ENCODE measurements around the gene HADHA. TPM values are rescaled to one million over a fixed set of nuclear protein-coding genes. Genes with fewer than 3 reads are reported as not detected.
"Not testable (repeated sequence)": the region's sequence is repeated elsewhere in the genome, so short reads cannot be mapped to it uniquely, and the experiment has no call there.

HADHA gene
- total RNA-seq, 8 experiments from 2014 or later = 75.1 to 152 (median 113) TPM

DNA sequence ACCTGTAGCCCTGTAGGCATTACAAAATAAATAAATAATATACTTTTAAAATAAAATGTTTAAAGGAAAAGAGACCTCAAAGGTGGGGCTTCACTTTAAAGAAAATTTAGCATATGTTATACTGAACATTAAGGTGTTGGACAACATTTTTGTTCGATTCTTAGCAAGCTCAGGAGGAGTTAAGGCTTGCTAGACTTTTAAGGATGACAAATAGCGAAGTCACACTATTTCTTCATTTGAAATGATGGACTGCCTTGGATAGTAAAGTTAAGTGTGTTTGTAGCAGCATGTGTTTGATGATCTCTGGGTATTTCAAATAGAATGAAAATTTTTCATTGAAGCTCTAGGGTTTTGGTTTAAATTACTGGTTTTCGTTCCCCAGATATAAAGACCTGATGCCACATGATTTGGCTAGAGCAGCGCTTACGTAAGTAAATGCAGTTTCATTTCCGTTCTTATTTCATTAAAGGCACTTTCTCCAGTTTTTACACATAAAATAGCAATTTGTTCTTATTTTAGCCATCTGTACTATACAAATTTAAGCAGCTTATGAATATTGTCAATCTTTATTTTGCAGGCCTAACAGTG is 25.2 kb upstream of the HADHA start:
- ATAC-seq (replicated peaks in 6 of 8) = no peak
- Histone ChIP-seq H3K4me3 (no peak overlapping the region), H3K27ac (no peak overlapping the region), H3K4me1 (replicated peaks in 1 of 2) (peaks cover 0 to 4% of the 10 kb centered on the region in 2 donors)
- in situ Hi-C loops (cut with MboI; ENCODE audit: low pct_unique_long_range_greater_than_20kb in 2 of 9, low sequenced_read_pairs in 9 of 9, unreplicated experiment in 9 of 9) = no loop called here
- 80 to 100% (median 96%) methylated on average over 2 to 6 of the region's 6 CpGs for WGBS, 10 experiments

- H3K4me3 ChIP-seq; ATAC-seq (replicated peaks in 6 of 8); H3K4me1 ChIP-seq (replicated peaks in 1 of 2); H3K27ac ChIP-seq; in situ Hi-C loops (cut with MboI; ENCODE audit: low pct_unique_long_range_greater_than_20kb in 2 of 9, low sequenced_read_pairs in 9 of 9, unreplicated experiment in 9 of 9): not testable (repeated sequence)
- WGBS, 10 experiments = 83 to 100% (median 94%) methylated on average over 1 to 10 of the region's 12 CpGs; no CpG with 5 or more reads in 2 of the 10 experiments
Observed at GRCh38 chr2:26268670-26269385, 24.4 kb upstream of the HADHA start.

- in situ Hi-C loops (cut with MboI; ENCODE audit: low pct_unique_long_range_greater_than_20kb in 2 of 9, low sequenced_read_pairs in 9 of 9, unreplicated experiment in 9 of 9) = no loop called here
- no peak for ATAC-seq (replicated peaks in 6 of 8)
- Histone ChIP-seq H3K27ac (no peak overlapping the region), H3K4me1 (replicated peaks in 1 of 2) (no peaks in the 10 kb centered on the region), H3K4me3 (no peak overlapping the region)
- WGBS, 10 experiments = 78 to 100% (median 96%) methylated on average over 2 to 4 of the region's 4 CpGs; no CpG with 5 or more reads in 1 of the 10 experiments
Observed at GRCh38 chr2:26268213-26268612, 23.8 kb upstream of the HADHA start.

- H3K27ac ChIP-seq; H3K4me1 ChIP-seq (replicated peaks in 1 of 2); in situ Hi-C loops (cut with MboI; ENCODE audit: low pct_unique_long_range_greater_than_20kb in 2 of 9, low sequenced_read_pairs in 9 of 9, unreplicated experiment in 9 of 9); ATAC-seq (replicated peaks in 6 of 8); H3K4me3 ChIP-seq: not testable (repeated sequence)
- 63 to 100% (median 93%) methylated on average over 1 to 4 of the region's 8 CpGs; no CpG with 5 or more reads in 1 of the 10 experiments for WGBS, 10 experiments
Observed at GRCh38 chr2:26258836-26259235, 14.4 kb upstream of the HADHA start.

DNA sequence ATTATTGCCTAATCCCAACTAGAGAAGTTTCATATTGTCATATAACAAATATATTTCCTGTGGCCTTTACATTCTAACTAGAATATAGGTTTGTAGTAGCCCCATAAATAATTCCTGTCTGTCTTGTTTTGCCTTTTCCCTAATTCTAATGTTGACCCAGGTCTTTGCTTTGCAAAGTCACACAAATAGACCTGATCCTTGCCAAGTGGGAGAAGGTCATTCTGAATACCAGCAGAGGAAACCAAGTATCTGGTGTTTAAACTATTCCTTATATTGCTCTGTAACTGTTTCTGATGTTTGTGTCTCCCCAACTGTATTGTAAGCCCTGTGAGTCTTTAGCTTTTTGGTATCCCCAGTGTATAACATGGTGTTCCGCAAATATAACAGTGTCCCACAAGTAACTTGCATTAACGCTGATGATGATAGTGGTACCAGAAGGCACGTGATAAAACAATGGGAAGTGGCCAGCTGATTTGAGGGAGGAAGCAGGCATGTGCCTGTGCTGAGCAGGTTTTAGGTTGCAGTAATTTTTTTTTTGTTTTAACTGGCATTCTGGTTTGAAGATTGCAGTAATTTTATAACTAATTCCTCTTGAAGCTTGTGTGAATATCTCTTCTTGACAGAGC is 11.4 kb upstream of the HADHA start:
- peak in 1 of 8 experiments; percentile 51 for ATAC-seq (replicated peaks in 6 of 8)
- H3K27ac ChIP-seq = no peak overlapping the region
- WGBS, 10 experiments = 40 to 96% (median 86%) methylated on average over 1 to 3 of the region's 3 CpGs

GRCh38 chr2:26251893-26252292 is 7.5 kb upstream of the HADHA start:
- Histone ChIP-seq H3K4me1 (replicated peaks in 1 of 2) (no peaks in the 10 kb centered on the region), H3K27ac (no peak overlapping the region), H3K4me3 (no peak overlapping the region)
- in situ Hi-C loops (cut with MboI; ENCODE audit: low pct_unique_long_range_greater_than_20kb in 2 of 9, low sequenced_read_pairs in 9 of 9, unreplicated experiment in 9 of 9) = no loop called here
- peak in 1 of 8 experiments; percentile 76 for ATAC-seq (replicated peaks in 6 of 8)
- 52 to 100% (median 79%) methylated on average over 1 to 3 of the region's 3 CpGs; no CpG with 5 or more reads in 4 of the 10 experiments for WGBS, 10 experiments

More for the DNA sequence above, 11.4 kb upstream of the HADHA start:
- no peaks in the 10 kb centered on the region for H3K4me1 ChIP-seq (replicated peaks in 1 of 2)
- in situ Hi-C loops (cut with MboI; ENCODE audit: low pct_unique_long_range_greater_than_20kb in 2 of 9, low sequenced_read_pairs in 9 of 9, unreplicated experiment in 9 of 9) = no loop called here
- H3K4me3 ChIP-seq = no peak overlapping the region

GRCh38 chr2:26249625-26250024 is 5.2 kb upstream of the HADHA start:
- 83 to 100% (median 100%) methylated on average over 1 to 2 of the region's 2 CpGs; no CpG with 5 or more reads in 4 of the 10 experiments for WGBS, 10 experiments
- in situ Hi-C loops (cut with MboI; ENCODE audit: low pct_unique_long_range_greater_than_20kb in 2 of 9, low sequenced_read_pairs in 9 of 9, unreplicated experiment in 9 of 9) = loop anchor here in 1 of 9 experiments (25.0 kb wide), 1 partner anchor 213 kb away; no protein-coding TSS in a partner anchor
- Histone ChIP-seq H3K4me3 (no peak overlapping the region), H3K4me1 (replicated peaks in 1 of 2) (peaks cover 3 to 11% of the 10 kb centered on the region in 2 donors), H3K27ac (no peak overlapping the region)
- no peak for ATAC-seq (replicated peaks in 6 of 8)

- WGBS, 10 experiments = 72 to 100% (median 89%) methylated on average over 1 to 9 of the region's 9 CpGs; no CpG with 5 or more reads in 1 of the 10 experiments
- peak overlapping the region in 1 of 5 donors; percentile 87 for H3K4me3 ChIP-seq
- H3K27ac ChIP-seq = no peak overlapping the region
- in situ Hi-C loops (cut with MboI; ENCODE audit: low pct_unique_long_range_greater_than_20kb in 2 of 9, low sequenced_read_pairs in 9 of 9, unreplicated experiment in 9 of 9) = loop anchor here in 1 of 9 experiments (25.0 kb wide), 1 partner anchor 215 kb away; no protein-coding TSS in a partner anchor
- H3K4me1 ChIP-seq (replicated peaks in 1 of 2) = peaks cover 3 to 14% of the 10 kb centered on the region in 2 donors
- no peak for ATAC-seq (replicated peaks in 6 of 8)
Observed at GRCh38 chr2:26246818-26247217, 2.4 kb upstream of the HADHA start.

DNA sequence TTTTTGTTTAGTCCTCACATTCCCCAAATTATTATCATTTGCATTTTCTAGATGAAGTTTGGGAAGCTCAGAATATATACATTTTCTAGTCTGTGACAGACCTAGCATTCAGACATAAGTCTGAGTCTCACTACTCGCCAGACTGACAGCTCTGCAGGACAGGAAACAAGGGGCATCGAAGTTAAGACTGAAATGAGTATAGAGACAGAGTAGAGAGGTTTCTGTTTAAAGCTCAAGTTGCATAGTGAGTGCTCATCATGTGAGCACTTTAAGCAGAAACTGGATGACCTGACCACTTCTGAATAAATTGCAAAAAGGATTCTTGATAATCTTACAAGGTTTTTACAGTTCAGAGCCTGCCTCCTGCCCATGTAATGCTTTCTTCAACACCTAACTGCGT is 1.4 kb upstream of the HADHA start:
- 0 to 75% (median 16%) methylated on average over 1 to 3 of the region's 3 CpGs for WGBS, 10 experiments
- no peak for ATAC-seq (replicated peaks in 6 of 8)
- Histone ChIP-seq H3K27ac (no peak overlapping the region), H3K4me1 (replicated peaks in 1 of 2) (peaks cover 3 to 14% of the 10 kb centered on the region in 2 donors), H3K4me3 (peak overlapping the region; percentile 64 to 87 (median 85))
- in situ Hi-C loops (cut with MboI; ENCODE audit: low pct_unique_long_range_greater_than_20kb in 2 of 9, low sequenced_read_pairs in 9 of 9, unreplicated experiment in 9 of 9) = loop anchor here in 1 of 9 experiments (25.0 kb wide), 1 partner anchor 216 kb away; no protein-coding TSS in a partner anchor

DNA sequence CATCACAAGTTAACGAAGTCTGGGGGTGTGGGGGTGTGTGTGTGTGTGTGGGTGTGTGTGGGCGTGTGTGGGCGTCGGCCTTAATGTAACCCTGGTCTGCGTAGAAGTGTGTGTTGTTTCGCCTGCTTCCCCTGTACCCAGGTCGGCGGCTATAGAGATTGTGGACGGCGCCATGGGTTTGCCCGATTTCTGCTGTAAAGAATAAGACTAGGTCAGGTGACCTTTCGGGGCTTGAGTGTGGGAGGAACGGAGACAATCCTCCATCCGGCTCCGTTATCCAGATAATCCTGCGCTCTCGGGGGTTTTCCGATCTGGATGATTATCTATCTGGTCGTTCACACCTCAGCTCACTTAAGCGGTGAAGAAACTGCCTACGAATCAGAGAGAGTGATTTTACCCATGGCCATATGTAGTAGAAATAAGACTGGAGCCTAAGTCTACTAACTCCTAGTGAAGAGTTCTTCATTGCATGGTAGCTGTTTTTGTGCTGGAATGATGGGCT is 850 bp upstream of the HADHA start:
- peaks cover 3 to 14% of the 10 kb centered on the region in 2 donors for H3K4me1 ChIP-seq (replicated peaks in 1 of 2)
- peak; percentile 32 to 51 (median 45) for ATAC-seq (replicated peaks in 6 of 8)
- 0 to 10% (median 0%) methylated on average over 2 to 12 of the region's 21 CpGs; no CpG with 5 or more reads in 4 of the 10 experiments for WGBS, 10 experiments
- H3K4me3 ChIP-seq = peak overlapping the region; percentile 64 to 87 (median 85)
- in situ Hi-C loops (cut with MboI; ENCODE audit: low pct_unique_long_range_greater_than_20kb in 2 of 9, low sequenced_read_pairs in 9 of 9, unreplicated experiment in 9 of 9) = loop anchor here in 1 of 9 experiments (25.0 kb wide), 1 partner anchor 217 kb away; no protein-coding TSS in a partner anchor
- peak overlapping the region; percentile 100 for H3K27ac ChIP-seq

DNA sequence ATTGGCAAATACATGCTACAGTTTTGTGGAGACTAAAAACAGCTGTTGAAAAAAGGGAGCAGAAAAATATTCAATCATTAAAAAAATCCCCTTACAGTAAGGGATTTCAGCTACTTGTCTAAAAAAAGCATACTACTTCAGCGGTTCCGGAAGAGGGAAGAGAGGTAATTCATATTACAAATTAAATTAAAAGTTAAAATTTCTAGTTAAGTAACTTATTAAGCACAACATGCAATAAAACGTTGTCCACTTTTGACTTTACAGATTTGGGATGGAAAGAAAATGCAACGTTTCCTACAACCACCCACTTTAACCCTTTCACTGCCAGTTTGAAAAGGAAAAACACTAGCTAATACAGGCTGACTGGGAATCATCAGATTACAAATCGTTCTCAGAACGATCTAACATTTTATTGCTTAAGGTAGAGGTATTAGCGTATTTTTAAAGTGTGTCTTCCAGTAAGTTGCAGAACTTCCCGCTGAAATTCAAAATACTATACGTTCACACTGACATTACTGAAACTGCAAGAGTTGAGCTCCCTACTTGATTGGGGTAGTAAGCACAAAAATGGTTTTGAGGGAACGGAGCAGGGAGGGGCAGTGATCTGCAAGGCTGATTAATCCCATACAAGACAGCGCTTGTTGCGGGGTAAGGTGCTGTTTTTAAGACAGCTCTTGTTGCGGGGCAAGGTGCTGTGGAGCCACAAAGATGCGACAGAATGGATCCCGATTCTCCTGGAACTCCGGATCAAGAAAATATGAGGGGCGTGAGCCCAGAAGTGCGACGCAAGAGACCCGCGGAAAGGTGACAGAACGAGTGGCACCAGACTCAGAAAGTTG is 743 bp downstream of the HADHA start:
- in situ Hi-C loops (cut with MboI; ENCODE audit: low pct_unique_long_range_greater_than_20kb in 2 of 9, low sequenced_read_pairs in 9 of 9, unreplicated experiment in 9 of 9) = loop anchor here in 1 of 9 experiments (25.0 kb wide), 1 partner anchor 219 kb away; no protein-coding TSS in a partner anchor
- no peak for ATAC-seq (replicated peaks in 6 of 8)
- Histone ChIP-seq H3K4me3 (peak overlapping the region; percentile 64 to 87 (median 85)), H3K27ac (peak overlapping the region; percentile 100), H3K4me1 (replicated peaks in 1 of 2) (peaks cover 3 to 14% of the 10 kb centered on the region in 2 donors)
- WGBS, 10 experiments = 0 to 6% (median 0%) methylated on average over 2 to 17 of the region's 22 CpGs

DNA sequence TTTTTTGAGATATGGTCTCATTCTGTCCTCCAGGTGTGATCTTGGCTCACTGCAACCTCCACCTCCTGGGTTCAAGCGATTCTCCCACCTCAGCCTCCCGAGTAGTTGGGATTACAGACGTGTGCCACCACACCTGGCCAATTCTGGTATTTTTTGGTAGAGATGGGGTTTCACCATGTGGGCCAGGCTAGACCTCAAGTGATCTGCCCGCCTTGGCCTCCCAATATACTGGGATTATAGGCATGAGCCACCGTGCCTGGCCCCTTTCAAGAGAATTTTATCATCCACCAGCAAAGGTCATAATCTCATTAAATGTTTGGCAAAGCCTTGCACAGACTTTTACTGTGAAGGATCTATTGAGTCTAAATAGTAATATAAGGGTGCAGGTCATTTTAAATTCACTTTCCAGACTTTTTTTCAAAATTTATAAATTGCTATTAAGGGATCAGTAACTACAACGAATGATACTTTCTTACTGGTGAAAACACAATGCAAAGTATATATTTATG is 2.5 kb downstream of the HADHA start:
- H3K27ac ChIP-seq = no peak overlapping the region
- H3K4me3 ChIP-seq = peak overlapping the region in 2 of 5 donors; percentile 64 to 87
- WGBS, 10 experiments = 50 to 100% (median 79%) methylated on average over 1 to 6 of the region's 6 CpGs; no CpG with 5 or more reads in 1 of the 10 experiments
- peaks cover 3 to 14% of the 10 kb centered on the region in 2 donors for H3K4me1 ChIP-seq (replicated peaks in 1 of 2)
- ATAC-seq (replicated peaks in 6 of 8) = no peak
- in situ Hi-C loops (cut with MboI; ENCODE audit: low pct_unique_long_range_greater_than_20kb in 2 of 9, low sequenced_read_pairs in 9 of 9, unreplicated experiment in 9 of 9) = loop anchor here in 1 of 9 experiments (25.0 kb wide), 1 partner anchor 220 kb away; no protein-coding TSS in a partner anchor
